IMR-90 (cell line): Measurements from ENCODE around the gene NRP2.

Experiments
- BHLHE40 ChIP-seq: fragments of 150-350 bp; IDR thresholded peaks from 2 replicates; pipeline ENCODE4 v1.6.1; 2016; ENCODE audit warnings: mild to moderate bottlenecking, low read depth, low read length
- MAFK ChIP-seq: IDR thresholded peaks from 2 replicates; pipeline ENCODE4 v1.6.1; 2012; ENCODE audit warnings: low read depth, low read length, improper control_type of control experiment
- MAZ ChIP-seq: IDR thresholded peaks from 2 replicates; pipeline ENCODE4 v1.6.1; 2012; ENCODE audit warnings: low read depth, mild to moderate bottlenecking, low read length, improper control_type of control experiment, moderate library complexity, borderline replicate concordance
- MXI1 ChIP-seq: IDR thresholded peaks from 2 replicates; pipeline ENCODE4 v1.6.1; 2012; ENCODE audit warnings: low read depth, mild to moderate bottlenecking, low read length, moderate library complexity, borderline replicate concordance
- NFE2L2 ChIP-seq: fragments of 150-350 bp; IDR thresholded peaks from 2 replicates; pipeline ENCODE4 v1.6.1; 2016; ENCODE audit warnings: low read depth, mild to moderate bottlenecking, low read length
- POLR2A ChIP-seq: IDR thresholded peaks from 2 replicates; pipeline ENCODE4 v1.6.1; 2012; ENCODE audit warnings: mild to moderate bottlenecking, low read depth, low read length
- RAD21 ChIP-seq: IDR thresholded peaks from 2 replicates; pipeline ENCODE4 v1.6.1; 2012; ENCODE audit warnings: low read length, improper control_type of control experiment
- RCOR1 ChIP-seq: IDR thresholded peaks from 2 replicates; pipeline ENCODE4 v1.6.1; 2012; ENCODE audit warnings: mild to moderate bottlenecking, low read length, improper control_type of control experiment; ENCODE audit not compliant: insufficient replicate concordance
- RFX5 ChIP-seq: IDR thresholded peaks from 2 replicates; pipeline ENCODE4 v1.8.0; 2012; ENCODE audit warnings: low read depth, mild to moderate bottlenecking, low read length, moderate library complexity
- SMC3 ChIP-seq: fragments of 150-350 bp; IDR thresholded peaks from 2 replicates; pipeline ENCODE4 v1.6.1; 2016; ENCODE audit warnings: low read depth, mild to moderate bottlenecking, antibody characterized with exemption, low read length, moderate library complexity
- TF ChIP-seq, protein P1 (sequence below): conservative IDR thresholded peaks from 2 replicates; pipeline ENCODE4 v1.5.1; 2012; ENCODE audit warnings: mild to moderate bottlenecking, low read depth, low read length, improper control_type of control experiment
- TF ChIP-seq, protein P2 (sequence below): fragments of 150-350 bp; IDR thresholded peaks from 2 replicates; pipeline ENCODE4 v1.6.1; 2017; ENCODE audit warnings: mild to moderate bottlenecking, antibody characterized with exemption, low read length, low read depth
- TF ChIP-seq, protein P3 (sequence below): fragments of 150-350 bp; IDR thresholded peaks from 2 replicates; pipeline ENCODE4 v1.6.1; 2016; ENCODE audit warnings: low read depth, mild to moderate bottlenecking, low read length, moderate library complexity, borderline replicate concordance

DNA sequence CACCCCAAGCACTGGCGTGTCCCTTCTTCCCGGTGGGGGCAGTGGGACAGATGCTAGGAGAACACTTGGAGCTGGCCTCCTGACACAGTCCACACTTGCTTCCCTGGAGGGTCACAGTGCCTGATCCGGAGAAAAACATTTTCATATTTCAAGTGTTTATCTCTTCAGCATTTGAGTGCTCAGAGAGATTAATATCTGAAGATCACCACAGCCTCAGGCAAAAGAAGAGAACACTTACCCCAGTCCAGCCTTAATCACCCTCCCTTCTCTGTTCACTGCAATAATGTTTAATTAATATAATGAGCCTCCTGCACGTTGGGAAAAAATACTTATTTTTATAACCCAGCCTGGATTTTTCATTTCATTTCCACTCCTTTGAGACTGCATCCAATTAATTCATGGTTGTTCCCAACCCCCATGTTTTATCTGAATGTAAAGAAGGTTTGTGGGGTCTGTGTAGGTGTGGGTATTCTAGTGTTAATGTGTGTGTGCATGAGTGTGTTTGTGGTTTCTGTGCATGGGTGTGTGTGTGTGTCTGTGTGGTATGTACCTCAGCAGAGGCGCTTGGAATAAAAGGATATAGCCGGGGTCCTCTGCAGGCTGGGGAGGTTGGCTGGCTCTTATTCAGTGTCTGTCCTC is 72.1 kb downstream of the NRP2 start:
- TF ChIP-seq NFE2L2: no peak
- TF ChIP-seq, protein P1, sequence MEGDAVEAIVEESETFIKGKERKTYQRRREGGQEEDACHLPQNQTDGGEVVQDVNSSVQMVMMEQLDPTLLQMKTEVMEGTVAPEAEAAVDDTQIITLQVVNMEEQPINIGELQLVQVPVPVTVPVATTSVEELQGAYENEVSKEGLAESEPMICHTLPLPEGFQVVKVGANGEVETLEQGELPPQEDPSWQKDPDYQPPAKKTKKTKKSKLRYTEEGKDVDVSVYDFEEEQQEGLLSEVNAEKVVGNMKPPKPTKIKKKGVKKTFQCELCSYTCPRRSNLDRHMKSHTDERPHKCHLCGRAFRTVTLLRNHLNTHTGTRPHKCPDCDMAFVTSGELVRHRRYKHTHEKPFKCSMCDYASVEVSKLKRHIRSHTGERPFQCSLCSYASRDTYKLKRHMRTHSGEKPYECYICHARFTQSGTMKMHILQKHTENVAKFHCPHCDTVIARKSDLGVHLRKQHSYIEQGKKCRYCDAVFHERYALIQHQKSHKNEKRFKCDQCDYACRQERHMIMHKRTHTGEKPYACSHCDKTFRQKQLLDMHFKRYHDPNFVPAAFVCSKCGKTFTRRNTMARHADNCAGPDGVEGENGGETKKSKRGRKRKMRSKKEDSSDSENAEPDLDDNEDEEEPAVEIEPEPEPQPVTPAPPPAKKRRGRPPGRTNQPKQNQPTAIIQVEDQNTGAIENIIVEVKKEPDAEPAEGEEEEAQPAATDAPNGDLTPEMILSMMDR: no peak
- TF ChIP-seq RAD21: no peak
- TF ChIP-seq POLR2A: no peak
- TF ChIP-seq MAZ: no peak
- TF ChIP-seq RCOR1: no peak
- TF ChIP-seq, protein P2, sequence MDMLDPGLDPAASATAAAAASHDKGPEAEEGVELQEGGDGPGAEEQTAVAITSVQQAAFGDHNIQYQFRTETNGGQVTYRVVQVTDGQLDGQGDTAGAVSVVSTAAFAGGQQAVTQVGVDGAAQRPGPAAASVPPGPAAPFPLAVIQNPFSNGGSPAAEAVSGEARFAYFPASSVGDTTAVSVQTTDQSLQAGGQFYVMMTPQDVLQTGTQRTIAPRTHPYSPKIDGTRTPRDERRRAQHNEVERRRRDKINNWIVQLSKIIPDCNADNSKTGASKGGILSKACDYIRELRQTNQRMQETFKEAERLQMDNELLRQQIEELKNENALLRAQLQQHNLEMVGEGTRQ: no peak
- TF ChIP-seq MAFK: no peak
- no peak for TF ChIP-seq BHLHE40
- no peak for TF ChIP-seq RFX5
- TF ChIP-seq SMC3: no peak
- TF ChIP-seq MXI1: no peak
- TF ChIP-seq, protein P3, sequence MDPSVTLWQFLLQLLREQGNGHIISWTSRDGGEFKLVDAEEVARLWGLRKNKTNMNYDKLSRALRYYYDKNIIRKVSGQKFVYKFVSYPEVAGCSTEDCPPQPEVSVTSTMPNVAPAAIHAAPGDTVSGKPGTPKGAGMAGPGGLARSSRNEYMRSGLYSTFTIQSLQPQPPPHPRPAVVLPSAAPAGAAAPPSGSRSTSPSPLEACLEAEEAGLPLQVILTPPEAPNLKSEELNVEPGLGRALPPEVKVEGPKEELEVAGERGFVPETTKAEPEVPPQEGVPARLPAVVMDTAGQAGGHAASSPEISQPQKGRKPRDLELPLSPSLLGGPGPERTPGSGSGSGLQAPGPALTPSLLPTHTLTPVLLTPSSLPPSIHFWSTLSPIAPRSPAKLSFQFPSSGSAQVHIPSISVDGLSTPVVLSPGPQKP: no peak
